Measurements from ENCODE around the gene ANKRD40.
"Not testable (repeated sequence)": the region's sequence is repeated elsewhere in the genome, so short reads cannot be mapped to it uniquely, and the experiment has no call there.

The ANKRD40 gene

GRCh38 chr17:50710025-50710424 is 2.3 kb upstream of the ANKRD40 start:
- Histone ChIP-seq H3K79me2 (ENCODE audit: low read length) (peaks cover 42% of the 10 kb centered on the region), H3K4me3 (ENCODE audit: low read length) (no peak overlapping the region), H3K9ac (ENCODE audit: low read length) (no peak overlapping the region), H3K36me3 (replicated peaks; ENCODE audit: low read depth, low read length) (peaks cover 3% of the 10 kb centered on the region), H3K4me1 (ENCODE audit: low read length) (peaks cover 20% of the 10 kb centered on the region), H3K27ac (ENCODE audit: low read length) (no peak overlapping the region), H2AFZ (ENCODE audit: low read depth, low read length) (no peak overlapping the region), H3K27me3 (ENCODE audit: low read depth, low read length) (no peaks in the 10 kb centered on the region), H4K20me1 (ENCODE audit: insufficient read depth, low read length) (no peaks in the 10 kb centered on the region), H3K4me2 (ENCODE audit: low read length) (no peak overlapping the region), H3K9me3 (ENCODE audit: insufficient read depth, low read length) (no peaks in the 10 kb centered on the region)
- TF ChIP-seq CTCF (IDR thresholded peaks at IDR 0.05; ENCODE audit: low read depth, low read length) (no peak), EZH2phosphoT487 (IDR thresholded peaks at IDR 0.05; ENCODE audit: low read depth) (no peak)

GRCh38 chr17:50709053-50709452 is 1.3 kb upstream of the ANKRD40 start:
- Histone ChIP-seq H3K4me3 (ENCODE audit: low read length) (peak overlapping the region; percentile 96), H3K27ac (ENCODE audit: low read length) (peak overlapping the region; percentile 91), H3K9ac (ENCODE audit: low read length) (peak overlapping the region; percentile 99), H2AFZ (ENCODE audit: low read depth, low read length) (peak overlapping the region; percentile 95), H3K79me2 (ENCODE audit: low read length) (peaks cover 52% of the 10 kb centered on the region), H3K4me2 (ENCODE audit: low read length) (peak overlapping the region; percentile 96), H3K4me1 (ENCODE audit: low read length) (peaks cover 20% of the 10 kb centered on the region)
- H3K36me3 ChIP-seq (replicated peaks; ENCODE audit: low read depth, low read length); H3K27me3 ChIP-seq (ENCODE audit: low read depth, low read length); H4K20me1 ChIP-seq (ENCODE audit: insufficient read depth, low read length); H3K9me3 ChIP-seq (ENCODE audit: insufficient read depth, low read length): not testable (repeated sequence)

GRCh38 chr17:50708050-50709000 is 611 bp upstream of the ANKRD40 start:
- H3K4me1 ChIP-seq (ENCODE audit: low read length): peaks cover 20% of the 10 kb centered on the region
- H2AFZ ChIP-seq (ENCODE audit: low read depth, low read length): peak overlapping the region; percentile 95
- no peaks in the 10 kb centered on the region for H3K27me3 ChIP-seq (ENCODE audit: low read depth, low read length)
- H3K9me3 ChIP-seq (ENCODE audit: insufficient read depth, low read length): no peaks in the 10 kb centered on the region
- H3K4me3 ChIP-seq (ENCODE audit: low read length): peak overlapping the region; percentile 96
- H4K20me1 ChIP-seq (ENCODE audit: insufficient read depth, low read length): no peaks in the 10 kb centered on the region
- H3K4me2 ChIP-seq (ENCODE audit: low read length): peak overlapping the region; percentile 96
- peaks cover 59% of the 10 kb centered on the region for H3K79me2 ChIP-seq (ENCODE audit: low read length)
- peaks cover 7% of the 10 kb centered on the region for H3K36me3 ChIP-seq (replicated peaks; ENCODE audit: low read depth, low read length)
- TF ChIP-seq CTCF (IDR thresholded peaks at IDR 0.05; ENCODE audit: low read depth, low read length): no peak
- TF ChIP-seq EZH2phosphoT487 (IDR thresholded peaks at IDR 0.05; ENCODE audit: low read depth): no peak
- H3K9ac ChIP-seq (ENCODE audit: low read length): peak overlapping the region; percentile 99
- peak overlapping the region; percentile 91 for H3K27ac ChIP-seq (ENCODE audit: low read length)

GRCh38 chr17:50703162-50703561 is 4.6 kb downstream of the ANKRD40 start:
- no peak overlapping the region for H3K9ac ChIP-seq (ENCODE audit: low read length)
- no peak overlapping the region for H2AFZ ChIP-seq (ENCODE audit: low read depth, low read length)
- no peak overlapping the region for H3K4me3 ChIP-seq (ENCODE audit: low read length)
- H3K36me3 ChIP-seq (replicated peaks; ENCODE audit: low read depth, low read length): peaks cover 36% of the 10 kb centered on the region
- no peaks in the 10 kb centered on the region for H3K9me3 ChIP-seq (ENCODE audit: insufficient read depth, low read length)
- no peaks in the 10 kb centered on the region for H3K27me3 ChIP-seq (ENCODE audit: low read depth, low read length)
- H4K20me1 ChIP-seq (ENCODE audit: insufficient read depth, low read length): no peaks in the 10 kb centered on the region
- H3K79me2 ChIP-seq (ENCODE audit: low read length): peaks cover 75% of the 10 kb centered on the region
- peaks cover 4% of the 10 kb centered on the region; the same call in 1 of the 2 replicates for H3K4me1 ChIP-seq (ENCODE audit: low read length)
- H3K27ac ChIP-seq (ENCODE audit: low read length): no peak overlapping the region
- no peak overlapping the region for H3K4me2 ChIP-seq (ENCODE audit: low read length)
- TF ChIP-seq CTCF (IDR thresholded peaks at IDR 0.05; ENCODE audit: low read depth, low read length): no peak
- TF ChIP-seq EZH2phosphoT487 (IDR thresholded peaks at IDR 0.05; ENCODE audit: low read depth): no peak

All from OCI-LY3 (cell line).